GM19467 (cell line): ENCODE results near the gene PDE10A.
"Not testable (repeated sequence)": the region's sequence is repeated elsewhere in the genome, so short reads cannot be mapped to it uniquely, and the experiment has no call there.

Experiments used
- ATAC-seq: cut with Tn5 transposase; IDR thresholded peaks from one replicate; pipeline ENCODE4 v1.9.1; 2021; ENCODE audit warnings: mild to moderate bottlenecking, moderate library complexity; ENCODE audit not compliant: unreplicated experiment

Gene PDE10A

GRCh38 chr6:165594584-165595333 is 68.3 kb downstream of the PDE10A start:
- no peak for ATAC-seq

GRCh38 chr6:165592947-165593346 is 70.1 kb downstream of the PDE10A start:
- ATAC-seq: not testable (repeated sequence)

- no peak for ATAC-seq
Observed at GRCh38 chr6:165588515-165588914, 74.5 kb downstream of the PDE10A start.

GRCh38 chr6:165587206-165587605 is 75.8 kb downstream of the PDE10A start:
- ATAC-seq: no peak

GRCh38 chr6:165586706-165587105 is 76.3 kb downstream of the PDE10A start:
- no peak for ATAC-seq

GRCh38 chr6:165585060-165585459 is 78.0 kb downstream of the PDE10A start:
- ATAC-seq: no peak

GRCh38 chr6:165584541-165584940 is 78.5 kb downstream of the PDE10A start:
- no peak for ATAC-seq

GRCh38 chr6:165581678-165582077 is 81.4 kb downstream of the PDE10A start:
- ATAC-seq: no peak

- no peak for ATAC-seq
Observed at GRCh38 chr6:165580136-165580535, 82.9 kb downstream of the PDE10A start.

- no peak for ATAC-seq
Observed at GRCh38 chr6:165579151-165579550, 83.9 kb downstream of the PDE10A start.

GRCh38 chr6:165577556-165577955 is 85.5 kb downstream of the PDE10A start:
- no peak for ATAC-seq

GRCh38 chr6:165575158-165575549 is 87.9 kb downstream of the PDE10A start:
- no peak for ATAC-seq

- ATAC-seq: no peak
Observed at GRCh38 chr6:165574220-165575157, 88.6 kb downstream of the PDE10A start.

GRCh38 chr6:165573671-165574070 is 89.4 kb downstream of the PDE10A start:
- ATAC-seq: no peak

GRCh38 chr6:165571721-165572132 is 91.3 kb downstream of the PDE10A start:
- peak; percentile 77 for ATAC-seq

GRCh38 chr6:165571068-165571682 is 91.9 kb downstream of the PDE10A start:
- no peak for ATAC-seq

GRCh38 chr6:165568326-165568725 is 94.7 kb downstream of the PDE10A start:
- ATAC-seq: no peak

GRCh38 chr6:165566088-165566828 is 96.8 kb downstream of the PDE10A start:
- no peak for ATAC-seq

GRCh38 chr6:165562421-165563090 is 100.5 kb downstream of the PDE10A start:
- ATAC-seq: no peak

GRCh38 chr6:165559632-165560031 is 103.4 kb downstream of the PDE10A start:
- ATAC-seq: no peak
